ENCODE measurements around the gene DNAJC3.
"Not testable (repeated sequence)": the region's sequence is repeated elsewhere in the genome, so short reads cannot be mapped to it uniquely, and the experiment has no call there.

The DNAJC3 gene

GRCh38 chr13:95716231-95716630, 39.3 kb downstream of the DNAJC3 start:
- DNase-seq: no peak

- DNase-seq: no peak
Measured at GRCh38 chr13:95722241-95722640, 45.3 kb downstream of the DNAJC3 start.

GRCh38 chr13:95723438-95723837, 46.5 kb downstream of the DNAJC3 start:
- no peak for DNase-seq

- no peak for DNase-seq
Measured at GRCh38 chr13:95724252-95724651, 47.3 kb downstream of the DNAJC3 start.

DNA sequence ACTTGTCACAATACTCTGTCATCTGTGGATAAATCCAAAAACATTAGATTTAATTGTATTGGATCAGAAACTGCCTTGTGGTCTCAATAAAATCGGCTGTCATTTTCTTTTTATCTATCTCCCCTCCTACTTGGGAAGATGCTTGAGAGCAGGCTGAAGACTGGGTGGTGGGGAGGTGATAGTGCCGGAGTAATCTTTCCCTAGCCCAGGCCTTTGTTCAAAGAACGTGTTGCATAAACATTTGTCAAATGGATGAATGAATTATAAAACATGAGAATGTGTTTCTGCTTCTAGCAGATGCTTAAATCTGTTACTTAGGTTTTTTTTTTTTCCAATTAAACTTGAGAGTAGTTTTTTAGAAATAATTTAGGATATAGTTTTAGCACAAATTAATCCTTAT, 49.9 kb downstream of the DNAJC3 start:
- no peak for DNase-seq

GRCh38 chr13:95728957-95729356, 52.0 kb downstream of the DNAJC3 start:
- DNase-seq: no peak

- DNase-seq: no peak
Measured at GRCh38 chr13:95734124-95734523, 57.2 kb downstream of the DNAJC3 start.

DNA sequence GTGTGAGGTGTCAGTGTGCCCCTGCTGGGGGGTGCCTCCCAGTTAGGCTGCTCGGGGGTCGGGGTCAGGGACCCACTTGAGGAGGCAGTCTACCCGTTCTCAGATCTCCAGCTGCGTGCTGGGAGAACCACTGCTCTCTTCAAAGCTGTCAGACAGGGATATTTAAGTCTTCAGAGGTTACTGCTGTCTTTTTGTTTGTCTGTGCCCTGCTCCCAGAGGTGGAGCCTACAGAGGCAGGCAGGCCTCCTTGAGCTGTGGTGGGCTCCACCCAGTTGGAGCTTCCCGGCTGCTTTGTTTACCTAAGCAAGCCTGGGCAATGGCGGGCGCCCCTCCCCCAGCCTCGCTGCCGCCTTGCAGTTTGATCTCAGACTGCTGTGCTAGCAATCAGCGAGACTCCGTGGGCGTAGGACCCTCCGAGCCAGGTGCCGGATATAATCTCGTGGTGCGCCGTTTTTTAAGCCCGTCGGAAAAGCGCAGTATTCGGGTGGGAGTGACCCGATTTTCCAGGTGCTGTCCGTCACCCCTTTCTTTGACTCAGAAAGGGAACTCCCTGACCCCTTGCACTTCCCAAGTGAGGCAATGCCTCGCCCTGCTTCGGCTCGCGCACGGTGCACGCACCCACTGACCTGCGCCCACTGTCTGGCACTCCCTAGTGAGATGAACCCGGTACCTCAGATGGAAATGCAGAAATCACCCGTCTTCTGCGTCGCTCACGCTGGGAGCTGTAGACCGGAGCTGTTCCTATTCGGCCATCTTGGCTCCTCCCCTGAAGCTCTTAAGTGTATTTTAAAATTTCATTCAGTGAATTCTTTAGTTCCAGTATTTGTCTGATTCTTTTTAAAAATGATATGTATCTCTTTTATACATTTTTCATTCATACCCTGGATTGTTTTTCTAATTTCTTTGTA, 63.4 kb downstream of the DNAJC3 start:
- DNase-seq: not testable (repeated sequence)

DNA sequence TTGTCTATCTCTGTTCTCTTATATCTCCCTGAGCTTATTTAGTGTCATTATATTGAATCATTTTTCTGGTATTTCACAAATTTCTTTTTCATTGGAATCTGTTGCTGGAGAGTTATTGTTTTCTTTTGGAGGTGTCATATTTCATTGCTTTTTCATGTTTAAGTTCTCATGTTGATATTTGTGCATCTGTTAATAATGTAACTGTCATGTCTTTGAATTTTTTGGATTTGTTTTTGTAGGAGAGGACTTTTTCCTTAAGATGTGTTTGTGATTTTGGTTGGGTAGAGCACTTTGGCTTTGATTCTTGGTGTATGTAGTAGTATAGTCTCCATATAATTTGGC, 64.0 kb downstream of the DNAJC3 start:
- DNase-seq: no peak

DNA sequence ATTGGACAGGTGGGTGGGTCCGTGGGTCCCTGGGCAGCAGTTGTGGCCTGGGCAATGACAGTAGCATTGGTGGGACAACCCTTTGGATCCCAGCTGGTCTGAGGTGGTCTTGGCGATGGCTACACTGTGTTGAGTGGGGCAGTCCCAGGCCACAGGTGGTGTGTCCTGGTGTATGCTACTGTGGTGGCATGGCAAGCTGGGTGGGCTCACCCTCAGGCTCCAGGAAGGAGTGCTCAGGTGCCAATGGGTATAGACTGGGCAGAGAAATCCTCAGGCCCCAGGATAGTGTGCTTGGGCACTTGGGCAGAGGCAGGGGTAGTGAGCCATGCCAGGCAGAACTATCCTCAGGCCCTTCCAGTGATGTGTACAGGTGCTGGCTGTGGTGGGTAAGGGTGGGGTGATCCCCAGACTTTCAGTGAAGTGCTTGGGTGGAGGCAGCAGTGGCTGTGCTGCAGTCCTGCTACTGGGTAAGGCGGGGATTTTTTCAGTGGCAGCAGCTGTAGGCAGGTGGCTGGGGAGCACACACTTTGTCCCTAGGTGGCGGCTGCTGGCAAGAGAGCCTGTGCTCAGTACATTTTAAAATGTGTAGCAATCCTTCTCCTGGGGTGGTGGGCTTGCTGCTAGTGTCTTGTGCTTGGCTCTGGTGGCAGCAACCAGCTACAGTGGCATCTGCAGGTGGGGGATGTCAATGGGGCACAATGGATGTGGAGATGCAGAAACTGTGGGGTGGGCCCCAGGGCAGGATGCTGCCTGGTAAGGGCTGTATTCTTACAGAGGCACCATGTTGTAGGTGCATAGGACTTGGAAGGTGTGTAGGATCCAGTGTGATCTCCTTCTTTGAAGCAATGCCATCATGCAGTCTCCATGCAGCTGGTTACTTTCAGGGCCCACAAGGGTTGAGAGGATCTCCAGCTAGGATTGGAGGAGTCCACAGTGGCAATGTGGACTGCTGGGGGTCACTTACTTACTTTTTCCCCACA, 64.9 kb downstream of the DNAJC3 start:
- no peak for DNase-seq

DNA sequence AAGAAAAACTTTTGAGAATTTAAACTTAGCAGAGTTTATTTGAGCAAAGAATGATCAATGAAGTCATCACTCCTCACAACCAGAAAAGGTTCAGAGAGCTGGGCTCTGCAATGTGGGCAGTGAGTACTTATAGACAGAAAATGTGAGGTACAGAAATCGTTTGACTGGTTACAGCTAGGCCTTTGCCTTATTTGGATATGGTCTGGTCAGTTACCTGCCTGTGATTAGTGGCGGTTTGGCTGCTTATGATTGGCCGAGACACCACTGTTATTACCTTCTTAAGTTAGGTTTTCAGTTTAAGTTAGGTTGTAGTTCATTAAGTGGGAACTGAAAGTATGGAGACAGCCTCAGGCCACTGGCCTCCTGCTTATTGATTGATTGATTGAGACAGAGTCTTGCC, 66.3 kb downstream of the DNAJC3 start:
- DNase-seq: no peak

GRCh38 chr13:95745289-95745688, 68.3 kb downstream of the DNAJC3 start:
- no peak for DNase-seq

DNA sequence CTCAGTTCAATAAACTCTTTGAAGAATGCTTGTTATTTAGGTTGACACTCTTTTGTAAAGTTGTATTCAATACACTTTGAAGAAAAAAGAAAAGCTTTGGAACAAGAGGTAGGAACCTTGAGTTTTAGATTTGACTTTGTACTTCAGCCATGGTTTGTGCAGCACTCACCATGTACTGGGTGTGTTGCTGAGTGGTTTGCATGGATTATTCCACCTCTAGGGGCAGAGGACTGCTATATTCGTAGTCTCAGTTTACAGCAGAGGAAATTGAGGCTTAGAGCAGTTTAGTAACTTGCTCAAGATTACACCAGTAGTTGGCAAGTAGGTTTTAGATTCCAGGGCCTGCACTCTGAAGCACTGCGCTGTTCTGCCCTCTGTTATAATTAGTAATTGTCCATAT, 68.8 kb downstream of the DNAJC3 start:
- no peak for DNase-seq

- no peak for DNase-seq
Measured at GRCh38 chr13:95749545-95749944, 72.6 kb downstream of the DNAJC3 start.

GRCh38 chr13:95752677-95753076, 75.7 kb downstream of the DNAJC3 start:
- DNase-seq: no peak

DNA sequence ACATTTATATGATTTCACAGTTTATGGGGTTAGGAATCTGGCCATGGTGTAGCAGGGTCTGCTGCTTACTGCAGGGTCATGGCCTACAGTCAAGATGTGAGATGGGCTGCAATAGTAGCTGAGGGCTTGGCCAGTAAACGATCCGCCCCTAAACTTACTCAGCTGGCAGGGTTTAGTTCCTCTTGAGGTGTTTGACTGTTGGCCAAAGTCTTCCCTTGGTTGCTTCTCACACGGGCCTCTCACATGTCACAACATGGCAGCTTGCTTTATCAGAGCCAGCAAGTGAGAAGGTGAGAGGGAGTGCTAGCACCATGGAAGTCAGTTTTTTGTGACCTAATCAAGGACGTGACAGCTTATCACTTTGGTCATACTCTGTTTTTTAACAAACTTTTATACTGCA, 77.1 kb downstream of the DNAJC3 start:
- DNase-seq: no peak

DNA sequence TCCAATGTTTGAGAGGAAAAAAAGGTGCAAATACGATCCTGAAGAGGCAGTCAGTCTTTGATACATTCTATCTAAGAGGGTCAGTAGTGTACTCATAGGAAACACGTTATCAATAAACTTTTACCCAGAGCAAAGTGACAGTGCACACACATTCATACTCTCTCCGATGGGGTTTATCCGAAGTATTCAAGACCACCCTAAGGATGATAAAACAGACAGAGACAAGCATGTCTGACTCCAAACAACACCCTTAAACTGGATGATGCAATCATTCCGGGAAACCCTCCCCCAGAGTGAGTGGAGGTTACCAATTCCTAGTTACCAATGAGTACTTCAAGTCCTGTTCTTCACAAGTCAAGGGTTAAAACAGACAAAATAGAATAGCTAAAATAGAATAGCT, 79.1 kb downstream of the DNAJC3 start:
- DNase-seq: no peak

DNA sequence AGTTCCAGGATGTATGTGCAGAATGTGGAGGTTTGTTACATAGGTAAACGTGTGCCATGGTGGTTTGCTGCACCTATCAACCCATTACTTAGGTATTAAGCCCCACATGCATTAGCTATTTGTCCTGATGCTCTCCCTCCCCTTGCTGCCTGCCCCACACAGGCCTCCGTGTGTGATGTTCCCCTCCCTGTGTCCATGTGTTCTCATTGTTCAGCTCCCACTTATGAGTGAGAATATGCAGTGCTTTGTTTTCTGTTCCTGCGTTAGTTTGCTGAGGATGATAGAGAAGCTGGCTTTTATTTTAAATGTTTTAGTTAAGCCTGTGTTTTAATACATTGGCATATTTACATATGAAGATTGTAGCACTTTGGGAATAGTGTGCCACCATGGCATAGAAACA, 85.7 kb downstream of the DNAJC3 start:
- DNase-seq: not testable (repeated sequence)

- DNase-seq: no peak
Measured at GRCh38 chr13:95763601-95764000, 86.7 kb downstream of the DNAJC3 start.

- DNase-seq: no peak
Measured at GRCh38 chr13:95771905-95772304, 95.0 kb downstream of the DNAJC3 start.

DNA sequence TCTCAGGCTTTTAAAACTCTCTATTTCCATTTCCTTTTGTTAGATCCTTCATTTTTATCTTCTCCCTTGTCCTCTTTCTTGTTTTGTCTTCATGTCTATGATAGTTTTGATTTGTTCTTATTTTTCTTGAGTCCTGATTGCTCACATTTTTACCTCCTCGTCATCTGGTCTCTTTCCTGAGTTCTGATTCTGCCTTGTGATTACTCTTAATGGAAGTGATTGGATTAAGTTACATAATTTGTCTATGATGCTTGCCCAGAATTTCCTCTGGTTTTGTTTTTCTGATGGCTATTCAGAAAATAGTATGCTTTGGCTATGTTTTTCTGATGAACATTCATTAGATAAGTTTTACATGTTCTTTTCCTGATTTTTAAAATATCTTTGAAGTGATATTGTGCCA, 102.6 kb downstream of the DNAJC3 start:
- no peak for DNase-seq

- no peak for DNase-seq
Measured at GRCh38 chr13:95781016-95781415, 104.1 kb downstream of the DNAJC3 start.

DNA sequence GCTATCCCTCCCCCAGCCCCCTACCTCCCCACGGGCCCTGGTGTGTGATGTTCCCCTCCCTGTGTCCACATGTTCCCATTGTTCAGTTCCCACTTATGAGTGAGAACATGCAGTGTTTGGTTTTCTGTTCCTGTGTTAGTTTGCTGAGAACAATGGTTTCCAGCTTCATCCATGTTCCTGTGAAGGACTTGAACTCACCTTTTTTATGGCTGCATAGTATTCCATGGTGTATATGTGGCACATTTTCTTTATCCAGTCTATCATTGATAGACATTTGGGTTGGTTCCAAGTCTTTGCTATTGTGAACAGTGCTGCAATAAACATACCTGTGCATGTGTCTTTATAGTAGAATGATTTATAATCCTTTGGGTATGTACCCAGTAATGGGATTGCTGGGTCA, 105.0 kb downstream of the DNAJC3 start:
- DNase-seq: not testable (repeated sequence)

GRCh38 chr13:95783747-95784146, 106.8 kb downstream of the DNAJC3 start:
- no peak for DNase-seq
